Trophoblast cell (in vitro differentiated cells and primary cell): Measurements from ENCODE around the gene SAP25.
"Not testable (repeated sequence)": the region's sequence is repeated elsewhere in the genome, so short reads cannot be mapped to it uniquely, and the experiment has no call there.

Experiments used
- DNase-seq, 2 donors: peaks; one replicate each; pipeline ENCODE4 v3.0.0-alpha.2; 2016
- H2AFZ ChIP-seq: 2 replicates; pipeline ENCODE4 v1.6.1; 2013; ENCODE audit warnings: low read length, moderate library complexity, mild to moderate bottlenecking; ENCODE audit not compliant: insufficient read depth, poor library complexity
- H2AK5ac ChIP-seq: 2 replicates; pipeline ENCODE4 v1.6.1; 2013; ENCODE audit warnings: mild to moderate bottlenecking, low read length
- H2BK120ac ChIP-seq: 2 replicates; pipeline ENCODE4 v1.6.1; 2013; ENCODE audit warnings: low read length, mild to moderate bottlenecking, moderate library complexity; ENCODE audit not compliant: insufficient read depth, poor library complexity
- H2BK12ac ChIP-seq: 2 replicates; pipeline ENCODE4 v1.6.1; 2013; ENCODE audit warnings: mild to moderate bottlenecking, low read length, moderate library complexity
- H2BK5ac ChIP-seq: 2 replicates; pipeline ENCODE4 v1.6.1; 2013; ENCODE audit warnings: low read length, low read depth, moderate library complexity, mild to moderate bottlenecking; ENCODE audit not compliant: poor library complexity
- H3K14ac ChIP-seq: 2 replicates; pipeline ENCODE4 v1.6.1; 2013; ENCODE audit warnings: mild to moderate bottlenecking, low read length
- H3K18ac ChIP-seq: 2 replicates; pipeline ENCODE4 v1.6.1; 2013; ENCODE audit warnings: mild to moderate bottlenecking, low read length
- H3K23ac ChIP-seq: 2 replicates; pipeline ENCODE4 v1.6.1; 2013; ENCODE audit warnings: low read length
- H3K27ac ChIP-seq: 2 replicates; pipeline ENCODE4 v1.5.1; 2013; ENCODE audit warnings: low read depth, mild to moderate bottlenecking, inconsistent platforms, low read length, moderate library complexity
- H3K27me3 ChIP-seq: 2 replicates; pipeline ENCODE4 v1.6.1; 2013; ENCODE audit warnings: inconsistent platforms, mild to moderate bottlenecking, low read length, moderate library complexity; ENCODE audit not compliant: insufficient read depth
- H3K36me3 ChIP-seq, 2 experiments: 1 replicate in 1 of 2; 2 replicates in 1 of 2; pipeline ENCODE4 v1.6.1; 2013; ENCODE audit warnings: low read length in 2 of 2, mild to moderate bottlenecking in 2 of 2, moderate library complexity in 1 of 2; ENCODE audit not compliant: insufficient read depth in 2 of 2, control insufficient read depth in 1 of 2
- H3K4ac ChIP-seq: 2 replicates; pipeline ENCODE4 v1.6.1; 2013; ENCODE audit warnings: low read depth, mild to moderate bottlenecking, low read length, moderate library complexity
- H3K4me1 ChIP-seq, 2 experiments: 1 replicate in 1 of 2; 2 replicates in 1 of 2; pipeline ENCODE4 v1.6.1; 2013; ENCODE audit warnings: low read length in 2 of 2, mild to moderate bottlenecking in 2 of 2, moderate library complexity in 1 of 2; ENCODE audit not compliant: insufficient read depth in 2 of 2, control insufficient read depth in 1 of 2
- H3K4me2 ChIP-seq: 2 replicates; pipeline ENCODE4 v1.6.1; 2013; ENCODE audit warnings: inconsistent platforms, mild to moderate bottlenecking, low read length, moderate library complexity
- H3K4me3 ChIP-seq: 2 replicates; pipeline ENCODE4 v1.5.1; 2013; ENCODE audit warnings: mild to moderate bottlenecking, low read depth, low read length, inconsistent platforms
- H3K79me1 ChIP-seq: one replicate; pipeline ENCODE4 v1.6.1; 2013; ENCODE audit warnings: low read length
- H3K79me2 ChIP-seq: 2 replicates; pipeline ENCODE4 v1.6.1; 2013; ENCODE audit warnings: low read length, mild to moderate bottlenecking; ENCODE audit not compliant: control insufficient read depth, insufficient read depth, poor library complexity
- H3K9ac ChIP-seq: 2 replicates; pipeline ENCODE4 v1.6.1; 2013; ENCODE audit warnings: mild to moderate bottlenecking, low read length
- H3K9me3 ChIP-seq: 2 replicates; pipeline ENCODE4 v1.6.1; 2013; ENCODE audit warnings: low read depth, mild to moderate bottlenecking, control low read depth, inconsistent platforms, low read length; ENCODE audit not compliant: insufficient read depth
- H4K12ac ChIP-seq: 2 replicates; pipeline ENCODE4 v1.6.1; 2013; ENCODE audit warnings: low read depth, mild to moderate bottlenecking, low read length, moderate library complexity
- H4K8ac ChIP-seq: 2 replicates; pipeline ENCODE4 v1.6.1; 2013; ENCODE audit warnings: low read depth, mild to moderate bottlenecking, low read length, moderate library complexity
- H4K91ac ChIP-seq: one replicate; pipeline ENCODE4 v1.6.1; 2013; ENCODE audit warnings: low read depth, mild to moderate bottlenecking, low read length, moderate library complexity
- WGBS: extraction: QIAGEN DNeasy Blood & Tissue Kit; methylation state at CpG from one replicate; pipeline ENCODE4 v1.1.7; 2013; ENCODE audit warnings: missing lambda C conversion rate; ENCODE audit not compliant: insufficient read length, insufficient coverage; ENCODE audit errors: extremely low coverage; 5-methylcytosine and 5-hydroxymethylcytosine counted together

SAP25 gene

DNA sequence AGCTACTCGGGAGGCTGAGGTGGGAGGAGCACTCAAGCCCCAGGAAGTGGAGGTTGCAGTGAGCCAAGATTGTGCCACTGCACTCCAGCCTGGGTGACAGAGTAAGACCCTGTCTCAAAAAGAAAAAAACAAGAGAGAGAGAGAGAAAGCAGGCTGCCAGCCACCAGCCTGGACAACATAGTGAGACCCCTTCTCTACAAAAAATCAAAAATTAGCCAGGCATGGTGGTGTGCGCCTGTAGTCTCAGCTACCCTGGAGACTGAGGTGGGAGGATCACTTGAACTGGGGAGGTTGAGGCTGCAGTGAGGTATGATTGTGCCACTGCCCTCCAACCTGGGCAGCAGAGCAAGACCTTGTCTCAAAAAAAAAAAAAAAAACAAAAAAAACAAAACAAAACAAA lies 37.0 kb downstream of the SAP25 start:
- H3K18ac ChIP-seq, H4K12ac ChIP-seq, H3K4ac ChIP-seq, H3K9ac ChIP-seq, H3K9me3 ChIP-seq, H4K8ac ChIP-seq, H3K14ac ChIP-seq, H4K91ac ChIP-seq, H3K36me3 ChIP-seq, H3K23ac ChIP-seq, H3K79me2 ChIP-seq, H2AK5ac ChIP-seq, DNase-seq, H3K4me1 ChIP-seq, H2AFZ ChIP-seq, H2BK120ac ChIP-seq, H2BK5ac ChIP-seq, H3K4me3 ChIP-seq, H3K27me3 ChIP-seq, H3K4me2 ChIP-seq, H2BK12ac ChIP-seq, H3K79me1 ChIP-seq, H3K27ac ChIP-seq: not testable (repeated sequence)
- WGBS = no CpG with 5 or more reads among the region's 2 CpGs

DNA sequence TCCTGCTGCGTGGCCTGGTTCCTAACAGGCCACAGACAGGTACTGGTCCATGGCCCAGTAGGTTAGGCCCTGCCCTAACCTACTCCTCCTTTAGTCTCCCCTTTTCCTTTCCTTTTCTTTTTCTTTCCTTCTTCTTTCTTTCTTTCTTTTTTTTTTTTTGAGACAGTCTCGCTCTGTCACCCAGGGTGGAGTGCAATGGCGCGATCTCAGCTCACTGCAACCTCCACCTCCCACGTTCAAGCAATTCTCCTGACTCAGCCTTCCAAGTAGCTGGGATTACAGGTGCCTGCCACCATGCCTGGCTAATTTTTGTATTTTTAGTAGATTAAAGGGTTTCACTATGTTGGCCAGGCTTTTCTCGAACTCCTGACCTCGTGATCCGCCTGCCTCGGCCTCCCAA lies 37.7 kb downstream of the SAP25 start:
- not testable (repeated sequence) for H3K23ac ChIP-seq, H4K12ac ChIP-seq, H3K4me2 ChIP-seq, H3K4ac ChIP-seq, H2BK120ac ChIP-seq, H3K18ac ChIP-seq, H3K27ac ChIP-seq, H2BK5ac ChIP-seq, H3K27me3 ChIP-seq, H3K9me3 ChIP-seq, H3K14ac ChIP-seq, DNase-seq, H3K9ac ChIP-seq, H3K4me3 ChIP-seq, H4K8ac ChIP-seq, H2AK5ac ChIP-seq, H3K4me1 ChIP-seq, H4K91ac ChIP-seq, H2AFZ ChIP-seq, H3K79me2 ChIP-seq, H2BK12ac ChIP-seq, H3K79me1 ChIP-seq, H3K36me3 ChIP-seq
- no CpG with 5 or more reads among the region's 9 CpGs for WGBS

DNA sequence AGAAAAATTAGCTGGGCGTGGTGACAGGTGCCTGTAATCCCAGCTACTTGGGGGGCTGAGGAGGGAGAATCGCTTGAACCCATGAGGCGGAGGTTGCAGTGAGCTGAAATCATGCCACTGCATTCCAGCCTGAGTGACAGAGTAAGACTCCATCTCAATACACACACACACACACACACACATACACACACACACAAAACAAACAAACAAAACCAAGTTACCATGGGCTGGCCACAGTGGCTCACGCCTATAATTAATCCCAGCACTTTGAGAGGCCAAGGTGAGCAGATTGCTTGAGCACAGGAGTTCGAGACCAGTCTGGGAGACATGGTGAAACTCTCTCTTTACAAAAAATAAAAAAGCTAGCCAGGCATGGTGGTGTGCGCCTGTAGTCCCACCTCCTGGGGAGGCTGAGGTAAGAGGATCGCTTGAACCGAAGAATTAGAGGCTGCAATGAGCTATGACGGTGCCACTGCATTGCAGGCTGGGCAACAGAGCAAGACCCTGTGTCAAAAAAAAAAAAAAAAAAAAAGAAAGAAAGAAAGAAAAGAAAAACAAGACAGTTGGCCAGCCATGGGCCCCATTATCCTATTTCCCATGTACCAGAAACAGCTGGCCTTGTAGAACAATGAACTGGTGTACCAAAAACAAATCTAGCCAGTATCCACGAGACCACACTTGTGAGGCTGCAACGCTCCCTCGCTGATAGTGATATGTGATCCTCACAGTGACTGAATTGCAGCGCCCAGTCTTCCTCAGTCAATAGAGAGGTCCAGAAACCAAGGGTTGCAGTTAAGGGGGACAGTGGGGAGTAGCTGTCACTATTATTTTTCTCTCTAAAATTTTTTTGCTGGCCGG lies 41.3 kb downstream of the SAP25 start:
- Histone ChIP-seq H3K4me2 (no peak overlapping the region), H3K79me2 (no peaks in the 10 kb centered on the region), H2BK12ac (no peak overlapping the region), H3K23ac (no peak overlapping the region), H3K27me3 (no peaks in the 10 kb centered on the region), H3K18ac (no peak overlapping the region), H3K36me3 (no peaks in the 10 kb centered on the region), H3K4me3 (no peak overlapping the region), H2BK120ac (no peak overlapping the region), H4K8ac (no peak overlapping the region), H3K9me3 (no peaks in the 10 kb centered on the region), H2BK5ac (no peak overlapping the region), H3K79me1 (no peaks in the 10 kb centered on the region), H2AFZ (no peak overlapping the region), H3K9ac (no peak overlapping the region), H4K91ac (no peak overlapping the region), H3K4me1 (no peaks in the 10 kb centered on the region), H2AK5ac (no peak overlapping the region), H4K12ac (no peak overlapping the region), H3K4ac (no peak overlapping the region), H3K27ac (no peak overlapping the region), H3K14ac (no peak overlapping the region)
- DNase-seq = no peak
- no CpG with 5 or more reads among the region's 14 CpGs for WGBS

DNA sequence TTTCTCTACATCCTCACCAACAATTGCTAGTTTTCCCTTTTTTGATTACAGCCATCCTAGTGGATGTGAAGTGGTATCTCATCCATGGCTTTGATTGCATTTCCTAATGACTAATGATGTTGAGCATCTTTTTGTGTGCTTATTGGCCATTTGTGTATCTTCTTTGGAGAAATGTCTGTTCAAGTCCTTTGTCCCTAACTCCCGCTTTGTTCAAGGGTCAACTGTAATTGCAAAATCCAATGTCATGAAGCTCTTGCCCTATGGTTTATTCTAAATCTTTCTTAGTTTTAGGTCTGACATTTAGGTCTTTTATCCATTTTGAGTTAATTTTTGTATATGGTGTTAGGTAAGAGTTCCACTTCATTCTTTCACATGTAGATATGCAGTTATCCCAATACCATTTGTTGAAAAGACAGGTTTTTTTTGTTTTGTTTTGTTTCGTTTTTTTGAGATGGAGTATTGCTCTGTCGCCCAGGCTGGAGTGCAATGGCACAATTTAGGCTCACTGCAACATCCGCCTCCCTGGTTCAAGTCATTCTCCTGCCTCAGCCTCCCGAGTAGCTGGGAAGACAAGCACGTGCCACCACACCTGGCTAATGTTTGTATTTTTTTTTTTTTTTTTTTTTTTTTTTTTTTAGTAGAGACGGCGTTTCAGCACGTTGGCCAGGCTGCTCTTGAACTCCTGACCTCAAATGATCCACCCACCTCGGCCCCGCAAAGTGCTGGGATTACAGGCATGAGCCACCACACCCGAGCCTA lies 45.4 kb downstream of the SAP25 start:
- not testable (repeated sequence) for H3K79me1 ChIP-seq, H2AFZ ChIP-seq, H4K8ac ChIP-seq, H3K23ac ChIP-seq, H3K9ac ChIP-seq, H3K36me3 ChIP-seq, H3K27me3 ChIP-seq, H2AK5ac ChIP-seq, H2BK12ac ChIP-seq, H3K4me1 ChIP-seq, H3K27ac ChIP-seq, H3K4me3 ChIP-seq, H3K9me3 ChIP-seq, H2BK5ac ChIP-seq, H3K14ac ChIP-seq, H3K18ac ChIP-seq, H3K4me2 ChIP-seq, DNase-seq, H2BK120ac ChIP-seq, H3K4ac ChIP-seq, H4K12ac ChIP-seq, H4K91ac ChIP-seq, H3K79me2 ChIP-seq
- no CpG with 5 or more reads among the region's 12 CpGs for WGBS
